SK-N-MC (cell line): Measurements from ENCODE around the gene SPEM1.

Experiments used
- DNase-seq: peaks from one replicate; pipeline ENCODE4 v3.0.0-alpha.2; 2011; ENCODE audit warnings: low read depth, low spot score
- H3K27ac ChIP-seq: fragments of 200-600 bp; sonication (generic); 2 replicates; pipeline ENCODE4 v1.5.1; 2016; ENCODE audit warnings: mixed run types
- H3K36me3 ChIP-seq: fragments of 200-600 bp; sonication (generic); 2 replicates; pipeline ENCODE4 v1.6.1; 2017; ENCODE audit warnings: antibody characterized with exemption, low read length, mixed read lengths; ENCODE audit not compliant: insufficient read depth
- H3K4me3 ChIP-seq: fragments of 200-600 bp; sonication (generic); 2 replicates; pipeline ENCODE4 v1.5.1; 2016
- H3K9ac ChIP-seq: fragments of 200-600 bp; sonication (generic); 2 replicates; pipeline ENCODE4 v1.8.0; 2017; ENCODE audit warnings: mixed run types, mixed read lengths; ENCODE audit not compliant: insufficient read length
- H3K9me3 ChIP-seq: fragments of 200-600 bp; sonication (generic); 2 replicates; pipeline ENCODE4 v1.6.1; 2017; ENCODE audit warnings: low read depth, mild to moderate bottlenecking, antibody characterized with exemption, low read length, moderate library complexity, mixed read lengths
- EZH2 ChIP-seq: fragments of 200-600 bp; sonication (generic); IDR thresholded peaks from one replicate; pipeline ENCODE4 v1.6.1; 2017; ENCODE audit warnings: antibody characterized with exemption
- FOXP2 ChIP-seq: optimal IDR thresholded peaks from 2 replicates; pipeline ENCODE3; 2011; ENCODE audit warnings: mild to moderate bottlenecking, moderate library complexity; ENCODE audit not compliant: insufficient read depth; ENCODE audit errors: extremely low read length, control extremely low read depth
- POLR2AphosphoS5 ChIP-seq: IDR thresholded peaks from 2 replicates; pipeline ENCODE4 v1.6.1; 2012; ENCODE audit warnings: mild to moderate bottlenecking, low read depth, low read length, borderline replicate concordance

The SPEM1 gene

GRCh38 chr17:7438656-7439460 is 18.7 kb downstream of the SPEM1 start:
- Histone ChIP-seq H3K9me3 (no peaks in the 10 kb centered on the region), H3K9ac (peak overlapping the region; percentile 90), H3K27ac (no peak overlapping the region), H3K4me3 (peak overlapping the region; percentile 93), H3K36me3 (no peaks in the 10 kb centered on the region)
- TF ChIP-seq POLR2AphosphoS5, result no peak
- TF ChIP-seq FOXP2, result no peak
- no peak for TF ChIP-seq EZH2
- no peak for DNase-seq

GRCh38 chr17:7439462-7440112 is 19.5 kb downstream of the SPEM1 start, which contains the start of gene FGF11:
TSS of gene FGF11 (plus strand) at chr17:7439512. CDS start at chr17:7439621, 109 bp downstream.
- Histone ChIP-seq H3K36me3 (no peaks in the 10 kb centered on the region), H3K4me3 (peak within 1 kb of the TSS; percentile 93), H3K9ac (peak within 1 kb of the TSS; percentile 90), H3K9me3 (no peaks in the 10 kb centered on the region), H3K27ac (peak within 1 kb of the TSS; percentile 98)
- TF ChIP-seq EZH2 (no peak), POLR2AphosphoS5 (no peak; the same call in 1 of the 2 replicates), FOXP2 (no peak)
- no peak for DNase-seq

GRCh38 chr17:7440113-7440833 is 20.1 kb downstream of the SPEM1 start:
- Histone ChIP-seq H3K4me3 (peak overlapping the region; percentile 93), H3K9ac (peak overlapping the region; percentile 90), H3K27ac (peak overlapping the region; percentile 98)

GRCh38 chr17:7440834-7441195 is 20.7 kb downstream of the SPEM1 start:
- no peaks in the 10 kb centered on the region for H3K9me3 ChIP-seq
- peak overlapping the region; percentile 93 for H3K4me3 ChIP-seq
- H3K9ac ChIP-seq, result peak overlapping the region; percentile 90
- peak overlapping the region; percentile 98 for H3K27ac ChIP-seq
- TF ChIP-seq EZH2 (no peak), POLR2AphosphoS5 (no peak), FOXP2 (no peak)
- DNase-seq, result no peak
- H3K36me3 ChIP-seq, result no peaks in the 10 kb centered on the region

More at GRCh38 chr17:7440113-7440833, 20.1 kb downstream of the SPEM1 start:
- H3K36me3 ChIP-seq, result no peaks in the 10 kb centered on the region
- TF ChIP-seq EZH2, result no peak
- TF ChIP-seq POLR2AphosphoS5, result peak; percentile 71
- TF ChIP-seq FOXP2, result no peak
- H3K9me3 ChIP-seq, result no peaks in the 10 kb centered on the region
- DNase-seq, result no peak

- Histone ChIP-seq H3K36me3 (no peaks in the 10 kb centered on the region), H3K4me3 (peak overlapping the region; percentile 93), H3K9ac (peak overlapping the region; percentile 90), H3K9me3 (no peaks in the 10 kb centered on the region), H3K27ac (peak overlapping the region; percentile 98)
- TF ChIP-seq POLR2AphosphoS5 (no peak), EZH2 (no peak), FOXP2 (no peak)
- DNase-seq, result no peak
Measured at GRCh38 chr17:7441266-7441665, 21.1 kb downstream of the SPEM1 start.

GRCh38 chr17:7442142-7442541 is 22.0 kb downstream of the SPEM1 start:
- H3K4me3 ChIP-seq, result no peak overlapping the region
- H3K36me3 ChIP-seq, result no peaks in the 10 kb centered on the region
- no peak overlapping the region for H3K9ac ChIP-seq
- H3K27ac ChIP-seq, result no peak overlapping the region
- H3K9me3 ChIP-seq, result no peaks in the 10 kb centered on the region
- no peak for DNase-seq
- TF ChIP-seq EZH2 (no peak), FOXP2 (no peak), POLR2AphosphoS5 (no peak)

- Histone ChIP-seq H3K9ac (no peak overlapping the region), H3K36me3 (no peaks in the 10 kb centered on the region), H3K4me3 (no peak overlapping the region), H3K9me3 (no peaks in the 10 kb centered on the region), H3K27ac (0 out of 2 replicates have a peak overlapping the region, but pooled peaks have one; percentile 6)
- no peak for DNase-seq
- TF ChIP-seq POLR2AphosphoS5 (no peak), EZH2 (no peak), FOXP2 (no peak)
Measured at GRCh38 chr17:7443499-7444485, 23.7 kb downstream of the SPEM1 start.
